ENCODE data around the gene STK35. TPM values are rescaled to one million over a fixed set of nuclear protein-coding genes. Genes with fewer than 3 reads are reported as not detected.
A peak's percentile ranks its signal among the peaks of the same experiment; 100 is the strongest.

Gene STK35
- polyA plus RNA-seq, 3 donors = 1.2 to 9.3 (median 2.0) TPM

DNA sequence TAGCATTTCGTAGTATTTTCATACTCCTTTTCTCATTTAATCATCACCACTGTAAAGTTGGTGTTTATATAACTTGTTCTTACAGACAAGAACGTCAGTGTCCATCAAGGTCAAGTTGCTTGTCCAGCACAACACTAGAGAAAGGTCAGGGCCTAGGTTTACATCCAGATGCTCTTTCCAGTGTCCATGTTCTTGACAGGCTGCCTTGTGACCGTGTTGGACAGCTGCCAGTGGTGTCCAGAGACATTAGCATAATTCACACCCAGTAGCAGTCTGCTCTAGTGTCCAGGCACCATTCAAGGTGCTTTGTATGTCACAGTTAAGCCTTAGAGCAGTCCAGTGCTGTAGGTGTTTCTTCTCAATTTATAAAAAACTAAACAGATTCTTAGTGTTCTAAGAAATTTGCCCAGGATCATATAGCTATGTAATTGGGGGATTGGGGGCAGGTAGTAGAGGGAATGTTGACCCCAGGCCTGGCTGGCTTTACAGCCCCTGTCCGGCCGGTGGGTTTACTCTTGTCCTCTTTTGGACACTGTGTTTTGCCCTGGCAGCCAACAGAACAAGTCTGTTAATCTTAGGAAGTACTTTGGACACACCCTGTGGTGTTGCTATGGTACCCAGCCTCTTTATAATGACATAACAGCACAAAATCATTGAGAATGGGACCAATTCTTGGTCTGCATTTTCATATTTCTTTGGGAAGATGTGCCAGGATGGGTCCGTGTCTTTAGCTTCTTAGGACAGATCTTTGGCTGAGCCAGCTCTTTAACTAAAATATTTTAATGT is 8.0 kb downstream of the STK35 start:
- peak overlapping the region in 1 of 2 donors; percentile 68 for H3K27ac ChIP-seq (ENCODE audit: low read depth in 1 of 2, low read length in 2 of 2)
- intact Hi-C loops (cut with micrococcal nuclease) = loop anchor here in 1 of 2 donors (10.0 kb wide), 1 partner anchor 105 kb away; no protein-coding TSS in a partner anchor
- peaks cover 14 to 22% of the 10 kb centered on the region in 2 donors for H3K4me1 ChIP-seq (ENCODE audit: control insufficient read depth in 1 of 2, insufficient read depth in 2 of 2, low read length in 2 of 2)
- no peaks in the 10 kb centered on the region for H3K9me3 ChIP-seq (replicated peaks in 1 of 2; ENCODE audit: control insufficient read depth in 1 of 2, insufficient read depth in 1 of 2, low read length in 2 of 2)
- Mint-ChIP-seq H3K27me3 (ENCODE audit: low read depth in 3 of 3) (peaks cover 0 to 2% (median 2%) of the 10 kb centered on the region in 3 donors), H3K27ac (peak overlapping the region; percentile 68 to 90 (median 74)), H3K4me1 (peaks cover 50% of the 10 kb centered on the region), H3K36me3 (peaks cover 39 to 58% of the 10 kb centered on the region in 2 donors), H3K9me3 (no peaks in the 10 kb centered on the region), H3K4me3 (peak overlapping the region in 1 of 2 donors; percentile 57)
- H2AFZ ChIP-seq (ENCODE audit: insufficient read depth, low read depth, low read length, poor library complexity, severe bottlenecking) = no peak overlapping the region
- H3K4me2 ChIP-seq (replicated peaks; ENCODE audit: extremely low read depth, low read length, poor library complexity, severe bottlenecking) = no peak overlapping the region
- no peak for DNase-seq
- peaks cover 100% of the 10 kb centered on the region for H3K79me2 ChIP-seq (ENCODE audit: insufficient read depth, low read length)
- no peaks in the 10 kb centered on the region for H3K27me3 ChIP-seq (ENCODE audit: control insufficient read depth in 2 of 2, insufficient read depth in 2 of 2, low read length in 2 of 2)
- peaks cover 99% of the 10 kb centered on the region for H4K20me1 ChIP-seq (ENCODE audit: insufficient read depth, low read length)
- WGBS (ENCODE audit: insufficient coverage) = 93% methylated on average over 4 of the region's 6 CpGs
- no peak overlapping the region for H3K4me3 ChIP-seq (replicated peaks in 1 of 3; ENCODE audit: low read depth in 2 of 3, low read length in 3 of 3)
- peaks cover 3 to 73% of the 10 kb centered on the region in 2 donors for H3K36me3 ChIP-seq (replicated peaks in 1 of 2; ENCODE audit: control insufficient read depth in 1 of 2, insufficient read depth in 2 of 2, low read length in 2 of 2)
- no peak overlapping the region for H3K9ac ChIP-seq (ENCODE audit: insufficient read depth, low read length, poor library complexity, severe bottlenecking)
- TF ChIP-seq, protein P1, sequence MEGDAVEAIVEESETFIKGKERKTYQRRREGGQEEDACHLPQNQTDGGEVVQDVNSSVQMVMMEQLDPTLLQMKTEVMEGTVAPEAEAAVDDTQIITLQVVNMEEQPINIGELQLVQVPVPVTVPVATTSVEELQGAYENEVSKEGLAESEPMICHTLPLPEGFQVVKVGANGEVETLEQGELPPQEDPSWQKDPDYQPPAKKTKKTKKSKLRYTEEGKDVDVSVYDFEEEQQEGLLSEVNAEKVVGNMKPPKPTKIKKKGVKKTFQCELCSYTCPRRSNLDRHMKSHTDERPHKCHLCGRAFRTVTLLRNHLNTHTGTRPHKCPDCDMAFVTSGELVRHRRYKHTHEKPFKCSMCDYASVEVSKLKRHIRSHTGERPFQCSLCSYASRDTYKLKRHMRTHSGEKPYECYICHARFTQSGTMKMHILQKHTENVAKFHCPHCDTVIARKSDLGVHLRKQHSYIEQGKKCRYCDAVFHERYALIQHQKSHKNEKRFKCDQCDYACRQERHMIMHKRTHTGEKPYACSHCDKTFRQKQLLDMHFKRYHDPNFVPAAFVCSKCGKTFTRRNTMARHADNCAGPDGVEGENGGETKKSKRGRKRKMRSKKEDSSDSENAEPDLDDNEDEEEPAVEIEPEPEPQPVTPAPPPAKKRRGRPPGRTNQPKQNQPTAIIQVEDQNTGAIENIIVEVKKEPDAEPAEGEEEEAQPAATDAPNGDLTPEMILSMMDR (IDR thresholded peaks at IDR 0.05) = no peak

DNA sequence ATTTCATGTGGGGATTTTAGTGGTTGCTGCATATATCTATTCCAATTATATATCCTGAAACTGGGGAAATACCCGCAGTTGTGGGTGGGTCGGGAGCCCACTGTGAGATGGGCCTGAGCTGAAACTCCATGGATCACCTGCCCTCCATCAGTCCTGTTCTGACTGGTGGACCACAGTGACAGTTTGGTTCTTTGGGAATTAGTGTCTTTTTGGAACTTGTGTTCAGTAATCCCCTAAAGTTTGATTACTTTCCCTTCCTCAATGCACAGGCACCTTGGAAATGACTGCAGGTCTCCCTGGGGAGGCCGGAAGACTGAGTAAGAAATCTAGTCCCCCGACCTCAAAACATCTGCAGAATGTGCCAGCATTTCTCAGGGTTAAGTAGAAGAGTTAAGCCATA is 11.3 kb downstream of the STK35 start:
- peaks cover 10 to 14% of the 10 kb centered on the region in 2 donors for H3K4me1 ChIP-seq (ENCODE audit: control insufficient read depth in 1 of 2, insufficient read depth in 2 of 2, low read length in 2 of 2)
- Mint-ChIP-seq H3K4me1 (peaks cover 36% of the 10 kb centered on the region), H3K9me3 (no peaks in the 10 kb centered on the region), H3K4me3 (no peak overlapping the region), H3K27ac (peak overlapping the region in 1 of 7 donors; percentile 25), H3K27me3 (ENCODE audit: low read depth in 3 of 3) (peaks cover 0 to 2% (median 2%) of the 10 kb centered on the region in 3 donors), H3K36me3 (peaks cover 51 to 64% of the 10 kb centered on the region in 2 donors)
- no peaks in the 10 kb centered on the region for H3K9me3 ChIP-seq (replicated peaks in 1 of 2; ENCODE audit: control insufficient read depth in 1 of 2, insufficient read depth in 1 of 2, low read length in 2 of 2)
- H3K4me2 ChIP-seq (replicated peaks; ENCODE audit: extremely low read depth, low read length, poor library complexity, severe bottlenecking) = no peak overlapping the region
- intact Hi-C loops (cut with micrococcal nuclease) = no loop called here
- H3K27ac ChIP-seq (ENCODE audit: low read depth in 1 of 2, low read length in 2 of 2) = peak overlapping the region in 1 of 2 donors; percentile 12
- H3K4me3 ChIP-seq (replicated peaks in 1 of 3; ENCODE audit: low read depth in 2 of 3, low read length in 3 of 3) = no peak overlapping the region
- no peak for DNase-seq
- no CpG with 5 or more reads among the region's 4 CpGs for WGBS (ENCODE audit: insufficient coverage)
- peaks cover 98% of the 10 kb centered on the region for H3K79me2 ChIP-seq (ENCODE audit: insufficient read depth, low read length)
- no peaks in the 10 kb centered on the region for H3K27me3 ChIP-seq (ENCODE audit: control insufficient read depth in 2 of 2, insufficient read depth in 2 of 2, low read length in 2 of 2)
- no peak overlapping the region for H2AFZ ChIP-seq (ENCODE audit: insufficient read depth, low read depth, low read length, poor library complexity, severe bottlenecking)
- H4K20me1 ChIP-seq (ENCODE audit: insufficient read depth, low read length) = peaks cover 98% of the 10 kb centered on the region
- H3K36me3 ChIP-seq (replicated peaks in 1 of 2; ENCODE audit: control insufficient read depth in 1 of 2, insufficient read depth in 2 of 2, low read length in 2 of 2) = peaks cover 20 to 84% of the 10 kb centered on the region in 2 donors
- H3K9ac ChIP-seq (ENCODE audit: insufficient read depth, low read length, poor library complexity, severe bottlenecking) = no peak overlapping the region
- TF ChIP-seq, protein P1 (IDR thresholded peaks at IDR 0.05) = no peak
